GM18505 (cell line): Measurements from ENCODE around the gene SPG7.

Source experiments
- ATAC-seq: cut with Tn5 transposase; IDR thresholded peaks from one replicate; pipeline ENCODE4 v1.9.1; 2021; ENCODE audit not compliant: unreplicated experiment
- POLR2A ChIP-seq: IDR thresholded peaks from 4 replicates; pipeline ENCODE4 v1.6.1; 2011; ENCODE audit warnings: borderline replicate concordance; ENCODE audit not compliant: insufficient read depth, insufficient read length; ENCODE audit errors: extremely low read depth

SPG7 gene

DNA sequence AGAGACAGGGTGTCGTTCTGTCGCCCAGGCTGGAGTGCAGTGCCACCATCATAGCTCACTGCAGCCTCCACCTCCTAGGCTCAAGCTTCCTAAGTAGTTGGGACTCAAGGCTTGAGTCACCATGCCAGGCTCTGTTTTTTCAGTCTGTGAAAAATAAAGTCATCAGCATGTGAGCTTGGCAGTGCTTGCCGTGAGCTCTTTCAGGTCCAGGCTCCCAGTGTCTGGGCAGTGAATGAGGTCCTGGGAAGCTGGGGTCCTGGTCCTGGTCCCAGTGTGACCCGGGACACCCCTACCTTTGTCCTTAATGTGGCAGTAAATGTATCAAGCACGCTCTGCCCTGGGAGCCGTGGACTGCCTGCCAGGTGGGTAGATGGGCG, 29.3 kb downstream of the SPG7 start:
- no peak for TF ChIP-seq POLR2A
- ATAC-seq = no peak

GRCh38 chr16:89538286-89538685, 30.1 kb downstream of the SPG7 start:
- TF ChIP-seq POLR2A = no peak
- no peak for ATAC-seq

DNA sequence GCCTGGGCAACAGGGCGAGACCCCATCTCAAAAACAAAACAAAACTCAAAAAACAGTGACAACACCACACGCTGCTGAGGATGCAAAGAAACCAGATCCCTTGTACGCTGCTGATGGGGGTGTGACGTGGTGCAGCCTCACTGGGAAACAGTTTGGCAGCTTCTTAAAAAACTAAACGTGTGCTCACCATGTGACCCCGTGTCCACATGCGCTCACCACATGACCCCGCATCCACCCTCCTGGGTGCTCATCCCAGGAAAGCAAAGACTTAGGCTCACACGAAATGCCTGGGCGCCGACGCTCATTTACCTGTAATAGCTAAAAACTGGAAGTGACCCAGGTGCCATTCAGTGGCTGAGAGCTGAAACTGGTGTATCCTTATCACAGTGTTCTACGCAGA, 32.4 kb downstream of the SPG7 start:
- no peak for ATAC-seq
- TF ChIP-seq POLR2A = no peak

DNA sequence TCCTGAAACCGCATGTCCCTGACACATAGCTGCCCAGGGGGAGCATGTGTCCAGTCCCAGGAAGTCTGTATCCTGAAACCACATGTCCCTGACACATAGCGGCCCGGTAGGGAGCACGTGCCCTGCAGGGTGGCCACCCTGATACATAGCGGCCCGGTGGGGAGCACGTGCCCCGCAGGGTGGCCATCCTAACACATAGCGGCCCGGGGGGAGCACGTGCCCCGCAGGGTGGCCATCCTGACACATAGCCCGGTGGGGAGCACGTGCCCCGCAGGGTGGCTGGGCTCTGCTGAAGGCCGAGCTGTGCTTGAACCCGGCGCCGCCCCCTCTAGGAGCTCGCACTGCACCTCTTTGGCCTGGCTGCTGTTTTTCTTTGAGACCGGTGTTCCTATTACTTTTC, 33.6 kb downstream of the SPG7 start:
- ATAC-seq = no peak
- no peak for TF ChIP-seq POLR2A

GRCh38 chr16:89544113-89544512, 35.9 kb downstream of the SPG7 start:
- ATAC-seq = no peak
- TF ChIP-seq POLR2A = no peak

DNA sequence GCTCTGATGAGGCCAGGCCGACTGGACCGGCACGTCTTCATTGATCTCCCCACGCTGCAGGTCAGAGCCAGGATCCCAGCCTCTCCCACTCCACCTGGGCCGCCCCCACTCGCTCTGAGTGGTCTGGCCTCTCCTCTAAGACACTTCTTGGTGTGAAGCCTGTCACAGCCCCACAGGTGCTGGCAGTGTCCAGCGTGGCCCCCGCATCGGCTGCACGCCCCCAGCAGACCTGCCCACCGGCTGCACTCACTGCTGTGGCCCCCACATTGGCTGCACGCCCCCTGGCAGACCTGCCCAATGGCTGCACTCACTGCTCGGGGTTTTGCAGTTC, 36.5 kb downstream of the SPG7 start:
- TF ChIP-seq POLR2A = no peak
- ATAC-seq = no peak

- no peak for ATAC-seq
- TF ChIP-seq POLR2A = no peak
These were observed 37.0 kb downstream of the SPG7 start for GRCh38 chr16:89545044-89545830.

GRCh38 chr16:89545831-89546574, 37.8 kb downstream of the SPG7 start:
- no peak for TF ChIP-seq POLR2A
- ATAC-seq = no peak

GRCh38 chr16:89546781-89547180, 38.6 kb downstream of the SPG7 start:
- no peak for TF ChIP-seq POLR2A
- ATAC-seq = no peak

GRCh38 chr16:89547291-89547690, 39.1 kb downstream of the SPG7 start:
- TF ChIP-seq POLR2A = no peak
- ATAC-seq = no peak

GRCh38 chr16:89547860-89548259, 39.7 kb downstream of the SPG7 start:
- no peak for ATAC-seq
- no peak for TF ChIP-seq POLR2A

GRCh38 chr16:89548344-89549006, 40.3 kb downstream of the SPG7 start:
- no peak for ATAC-seq
- no peak for TF ChIP-seq POLR2A

GRCh38 chr16:89549007-89549700, 41.0 kb downstream of the SPG7 start:
- TF ChIP-seq POLR2A = no peak
- no peak for ATAC-seq
